GM18508 (cell line): Measurements from ENCODE around the gene SORCS2.

ENCODE experiments used
- ATAC-seq: cut with Tn5 transposase; IDR thresholded peaks from one replicate; pipeline ENCODE4 v1.9.1; 2021; ENCODE audit warnings: moderate number of reproducible peaks; ENCODE audit not compliant: insufficient read depth, unreplicated experiment

Gene SORCS2

DNA sequence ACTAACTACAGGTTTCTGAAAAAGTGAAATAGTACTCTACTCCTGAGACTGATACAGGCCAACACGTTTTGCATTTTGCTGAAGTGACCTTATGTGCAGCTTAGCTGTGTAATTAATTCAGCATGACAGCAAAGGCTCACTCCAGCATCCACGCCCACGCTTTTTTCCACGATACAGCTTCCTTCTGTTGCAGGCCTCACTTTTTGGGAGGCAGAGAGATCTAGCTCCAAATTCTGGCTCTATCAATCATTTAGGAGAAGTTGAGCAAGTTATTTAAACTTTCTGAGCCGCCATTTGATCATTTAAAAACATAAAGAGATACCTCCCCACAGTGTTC is 587.1 kb downstream of the SORCS2 start:
- ATAC-seq: no peak

DNA sequence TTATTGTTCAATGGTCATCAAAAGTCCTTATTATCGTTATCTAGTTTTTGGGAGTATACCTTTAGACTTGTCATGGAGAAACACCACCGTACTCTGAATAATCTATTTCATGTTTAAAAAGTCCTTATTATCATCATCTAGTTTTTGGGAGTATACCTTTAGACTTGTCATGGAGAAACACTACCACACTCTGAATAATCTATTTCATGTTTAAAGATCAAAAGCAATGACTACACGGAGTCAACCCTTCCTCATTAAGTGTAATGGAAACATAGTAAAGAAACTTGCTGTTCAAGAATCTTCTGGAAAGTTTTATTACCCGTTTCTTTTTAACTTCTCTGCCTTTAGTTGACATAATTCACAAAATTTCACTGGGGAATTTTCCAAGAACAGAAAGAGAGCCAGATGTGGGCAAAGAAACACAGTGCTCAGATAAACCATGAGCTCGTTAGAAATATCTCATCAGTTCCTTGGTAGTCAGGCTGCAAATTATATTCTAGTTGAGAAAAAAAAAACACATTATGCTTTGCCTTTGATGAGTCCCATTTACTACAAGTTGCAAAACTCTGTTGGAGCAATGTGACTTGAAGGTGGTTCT is 588.5 kb downstream of the SORCS2 start:
- ATAC-seq: no peak

DNA sequence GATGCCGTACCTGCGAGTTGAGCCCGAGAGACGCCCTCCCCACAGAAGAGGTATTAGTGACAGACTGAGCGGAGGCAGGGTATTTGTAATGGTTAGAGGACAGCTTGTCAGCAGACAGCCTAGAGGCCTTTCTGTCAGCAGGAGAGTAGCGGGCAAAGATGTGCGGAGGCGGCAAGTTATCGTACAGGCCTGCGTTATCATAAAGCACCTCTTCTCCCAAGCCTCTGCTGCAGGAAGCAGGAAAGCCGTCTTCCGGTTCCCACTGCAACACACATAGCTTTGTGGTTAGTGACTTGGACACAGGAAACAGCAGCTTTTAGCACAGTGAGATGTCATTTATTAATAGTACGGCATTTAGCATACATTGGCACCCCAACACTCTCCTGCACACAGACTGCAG is 589.0 kb downstream of the SORCS2 start:
- no peak for ATAC-seq

DNA sequence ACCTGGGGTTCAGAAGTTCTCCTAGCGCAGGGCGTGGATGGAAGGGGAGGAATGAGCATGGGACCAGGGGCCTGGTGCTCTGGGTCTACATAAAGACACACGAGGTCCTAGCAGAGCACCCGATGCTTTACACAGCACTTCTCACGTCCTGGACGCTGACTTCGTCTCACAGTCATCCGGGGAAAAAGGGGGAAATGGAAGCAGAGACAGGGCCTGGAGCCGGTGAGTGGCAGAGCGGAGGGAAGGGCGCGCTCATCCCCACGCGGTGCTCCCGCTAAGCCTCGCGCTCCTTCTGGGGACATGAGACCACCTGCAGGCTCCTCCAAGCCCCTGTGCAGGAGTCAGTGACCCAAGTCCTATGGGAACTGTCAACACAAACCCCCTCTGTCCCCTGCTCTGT is 589.7 kb downstream of the SORCS2 start:
- ATAC-seq: no peak

DNA sequence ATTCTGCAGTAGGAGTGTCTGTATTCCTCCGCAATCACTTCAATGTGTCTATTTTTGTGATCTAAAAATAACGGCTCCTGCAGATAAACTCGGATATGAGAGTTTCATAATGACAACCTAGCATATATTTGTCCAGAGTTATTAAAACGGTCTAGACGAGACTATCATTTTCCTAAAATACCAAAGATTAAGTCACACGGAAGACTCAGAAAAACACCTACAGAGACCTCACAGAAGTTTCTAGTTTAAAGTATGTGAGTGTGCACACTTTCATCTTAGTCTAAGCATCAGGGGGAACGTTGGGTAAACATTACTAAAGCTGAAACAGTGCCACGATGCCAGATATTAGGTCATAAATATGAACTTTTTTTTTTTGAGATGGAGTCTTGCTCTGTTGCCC is 590.4 kb downstream of the SORCS2 start:
- ATAC-seq: no peak

DNA sequence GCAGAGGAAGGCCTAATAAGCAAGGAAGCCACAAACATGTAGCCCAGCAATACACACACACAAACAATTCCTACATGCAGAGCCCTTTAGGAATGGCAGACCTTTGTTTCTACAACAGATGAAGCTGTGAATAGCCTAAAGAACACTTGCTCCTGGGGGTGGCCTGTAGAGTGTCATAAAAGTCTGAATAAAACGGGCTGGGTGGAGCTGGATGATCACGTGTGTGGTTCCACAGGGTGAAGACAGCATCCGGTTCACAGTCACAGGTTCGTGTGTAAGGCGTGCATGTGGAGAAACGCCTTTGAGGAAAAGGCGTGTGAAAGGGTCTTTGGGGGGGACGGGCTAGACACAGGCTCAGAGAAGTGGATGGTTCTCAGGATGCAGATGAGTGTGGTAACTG is 591.2 kb downstream of the SORCS2 start:
- no peak for ATAC-seq

DNA sequence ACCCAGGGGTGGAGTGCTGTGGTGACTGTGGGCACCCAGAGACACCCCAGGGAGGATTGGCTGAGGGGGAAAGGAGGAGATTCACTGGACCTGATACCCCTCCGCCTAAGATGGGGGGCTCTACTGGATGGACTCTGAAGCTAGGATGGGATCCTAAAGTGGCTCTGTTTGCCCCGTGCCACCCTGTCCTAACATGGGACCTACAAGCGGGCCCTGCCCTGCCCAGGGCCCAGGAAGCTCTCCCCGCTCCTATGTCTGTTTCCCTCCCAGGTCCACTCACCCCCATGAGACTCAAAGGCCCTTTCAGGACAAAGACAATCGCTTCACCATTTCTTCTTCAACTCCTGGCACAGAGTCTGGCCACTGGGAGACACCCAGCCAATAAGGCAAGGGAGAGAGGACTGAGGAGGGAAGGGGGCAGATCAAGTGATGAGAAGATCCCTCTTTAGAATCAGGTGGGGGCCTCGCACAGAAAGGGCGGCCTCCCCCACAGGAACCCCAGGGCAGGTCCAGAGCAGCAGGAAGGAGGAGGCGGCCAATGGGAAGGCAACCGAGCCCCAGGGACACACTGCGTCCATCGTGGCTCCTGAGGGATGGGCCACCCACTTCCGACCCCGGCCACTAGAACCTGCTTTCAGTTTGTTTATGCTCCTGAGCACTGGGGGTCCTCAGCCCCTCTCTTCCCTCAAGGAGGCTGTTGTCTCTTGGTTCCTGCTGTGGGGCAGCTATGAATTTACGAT is 592.0 kb downstream of the SORCS2 start:
- no peak for ATAC-seq

DNA sequence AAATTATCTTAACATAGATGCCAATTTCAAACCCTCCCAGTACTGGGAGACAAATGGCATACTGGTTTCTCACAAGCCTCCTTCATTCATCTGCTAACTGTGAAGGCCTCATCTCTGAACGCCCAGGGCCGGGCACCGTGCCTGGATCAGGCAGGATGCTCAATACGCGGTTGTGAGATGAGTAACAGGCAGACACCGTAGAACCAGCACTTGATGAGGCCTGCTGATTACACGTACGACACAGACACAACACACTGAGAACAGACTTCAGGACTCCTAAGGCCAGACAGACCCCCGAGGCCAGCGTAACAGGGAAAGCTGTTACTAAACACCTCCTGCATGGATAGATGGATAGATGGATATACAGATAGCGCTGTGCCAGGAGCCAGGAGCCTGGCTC is 592.7 kb downstream of the SORCS2 start:
- ATAC-seq: no peak

DNA sequence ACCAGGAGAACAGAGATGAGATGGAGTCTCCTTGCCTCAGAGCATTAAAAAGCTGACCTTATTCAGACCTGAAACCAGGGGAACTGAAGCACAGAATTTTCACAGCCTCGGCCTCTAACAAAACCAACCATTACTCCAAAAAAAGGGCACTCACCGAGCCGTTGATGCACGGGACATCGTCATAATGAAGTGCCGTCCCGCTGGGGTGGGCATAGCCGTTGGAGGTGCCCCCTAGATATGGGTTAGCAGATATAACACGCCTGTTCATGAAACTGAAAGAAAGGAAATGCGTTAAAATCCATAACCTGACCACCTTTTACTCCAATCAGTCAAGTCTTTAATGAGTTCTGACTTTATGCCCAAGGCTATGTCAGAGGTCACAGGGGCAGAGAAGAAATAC is 593.7 kb downstream of the SORCS2 start:
- ATAC-seq: no peak

DNA sequence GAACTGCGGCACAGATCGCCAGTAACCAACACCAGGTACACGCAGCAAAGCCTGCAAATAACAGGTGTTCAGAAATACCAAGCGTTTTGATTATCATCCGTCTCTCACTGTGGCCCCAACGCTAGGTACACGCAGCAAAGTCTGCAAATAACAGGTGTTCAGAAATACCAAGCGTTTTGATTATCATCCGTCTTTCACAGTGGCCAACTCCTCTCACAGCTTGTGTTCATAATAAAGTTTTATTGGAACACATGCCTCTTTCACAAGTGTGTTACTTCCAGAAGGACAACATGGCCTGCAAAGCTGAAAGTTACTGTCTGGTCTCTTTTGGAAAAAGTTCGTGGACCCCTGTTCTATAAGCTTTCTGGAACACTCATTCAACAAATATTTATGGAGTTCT is 594.2 kb downstream of the SORCS2 start:
- ATAC-seq: no peak

DNA sequence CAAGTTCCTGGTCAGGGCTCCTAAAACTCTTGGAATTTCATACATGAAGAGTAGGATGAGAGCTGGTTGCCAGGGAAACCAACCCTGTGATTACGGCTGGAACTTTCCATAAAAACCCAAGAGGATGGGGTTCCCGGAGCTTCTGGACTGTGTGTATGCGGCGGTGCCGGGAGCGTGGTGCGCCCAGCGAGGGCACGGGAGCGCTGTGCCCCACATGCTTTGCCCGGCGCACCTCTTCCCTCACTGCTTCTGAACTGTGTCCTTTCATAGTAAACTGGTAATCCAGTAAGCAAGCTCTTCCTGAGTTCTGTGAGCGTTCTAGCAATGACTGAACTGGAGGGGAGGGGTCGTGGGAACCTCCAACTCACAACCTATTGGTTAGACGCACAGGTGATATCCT is 594.7 kb downstream of the SORCS2 start:
- ATAC-seq: no peak

DNA sequence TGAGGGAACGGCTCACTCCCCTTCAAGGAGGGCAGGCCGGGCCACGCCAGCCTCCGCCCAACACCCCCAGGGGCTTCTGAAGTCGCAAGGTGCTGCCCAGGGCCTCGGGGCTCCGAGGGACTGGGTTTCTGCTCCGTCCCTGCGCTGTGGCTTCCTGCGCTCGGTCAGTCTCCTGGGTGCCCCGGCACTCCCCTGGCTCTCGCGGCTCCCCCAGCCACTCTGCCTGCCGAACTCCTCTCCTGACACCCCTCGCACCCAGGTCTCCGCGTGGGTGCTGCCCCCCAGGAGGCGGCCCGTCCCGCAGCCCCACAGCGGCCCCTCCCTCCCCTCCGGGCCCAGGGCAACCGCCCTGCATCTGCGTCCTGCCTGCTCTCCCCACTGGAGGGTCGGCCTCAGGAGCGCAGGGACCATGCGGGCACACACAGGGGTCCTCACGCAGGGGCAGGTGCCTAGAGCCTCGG is 595.4 kb downstream of the SORCS2 start:
- ATAC-seq: no peak

DNA sequence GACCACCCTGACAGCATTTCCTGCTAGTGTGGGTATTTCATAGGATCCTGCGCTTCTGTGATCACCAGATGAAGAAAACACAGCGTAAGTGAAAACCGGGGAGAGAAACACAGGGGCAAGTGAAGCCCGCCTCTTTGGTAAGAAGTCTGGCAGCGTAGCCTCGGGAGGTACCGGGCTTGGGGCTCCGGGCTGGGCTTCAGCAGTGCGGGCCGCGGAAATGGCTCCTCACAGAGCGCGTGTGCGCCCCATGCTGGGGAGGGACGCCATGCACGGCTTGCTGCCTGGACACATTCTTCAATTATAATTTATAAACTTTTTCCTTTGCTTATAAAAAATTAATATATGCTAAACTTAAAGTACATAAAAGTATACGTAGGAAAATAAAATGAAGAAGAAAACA is 595.9 kb downstream of the SORCS2 start:
- ATAC-seq: no peak

DNA sequence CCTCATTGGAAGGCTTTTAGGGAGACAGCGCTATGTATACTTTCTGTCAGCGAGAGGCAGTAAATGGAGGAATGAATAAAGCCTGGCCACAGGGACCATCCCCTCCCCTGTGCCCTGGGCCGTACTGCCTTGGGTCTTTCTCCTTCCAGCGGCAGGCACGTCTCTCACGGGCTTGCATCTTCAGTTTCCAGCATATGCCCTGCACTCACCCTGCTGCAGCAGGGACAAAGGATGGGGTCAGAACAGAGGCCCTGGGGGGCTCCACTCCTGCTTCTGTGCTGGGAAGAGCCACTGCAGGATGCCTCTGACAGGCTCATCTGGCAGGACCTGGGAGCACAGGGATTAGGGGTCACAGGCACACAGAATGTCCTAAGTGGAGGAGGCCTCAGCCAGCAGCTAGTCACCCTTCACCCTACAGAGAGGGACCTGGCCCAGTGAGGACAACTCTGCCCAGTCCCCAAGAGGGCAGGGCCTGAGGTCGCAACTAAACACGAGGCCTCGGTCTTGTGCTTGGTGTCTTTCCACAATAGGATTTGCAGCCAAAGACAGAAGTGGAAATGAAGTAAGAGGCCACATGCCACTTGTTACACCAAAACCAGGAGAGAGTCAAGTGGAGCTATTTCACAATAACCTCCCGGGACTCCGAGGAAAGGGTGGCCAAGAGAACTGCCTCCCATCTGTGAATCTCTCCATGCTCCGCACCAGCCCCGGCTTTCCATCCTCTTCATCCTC is 596.5 kb downstream of the SORCS2 start:
- ATAC-seq: no peak

DNA sequence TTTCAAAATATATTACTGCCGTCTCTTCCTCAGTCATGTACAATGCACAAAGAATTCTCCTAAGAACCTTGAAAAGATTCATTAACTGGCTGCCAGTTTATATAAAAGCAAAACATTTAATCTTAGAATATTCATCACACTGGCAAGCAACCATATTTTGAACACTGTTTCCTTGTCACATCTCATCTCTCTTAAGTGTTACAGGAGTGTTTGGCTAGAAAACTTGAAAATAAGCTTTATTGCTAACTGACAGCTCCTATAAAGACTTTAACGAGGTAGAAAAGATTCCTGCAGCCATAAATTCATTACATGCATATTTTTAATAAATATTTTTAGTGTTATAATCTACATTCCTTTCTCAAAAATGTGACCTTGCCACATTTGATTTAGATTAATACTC is 597.7 kb downstream of the SORCS2 start:
- no peak for ATAC-seq

DNA sequence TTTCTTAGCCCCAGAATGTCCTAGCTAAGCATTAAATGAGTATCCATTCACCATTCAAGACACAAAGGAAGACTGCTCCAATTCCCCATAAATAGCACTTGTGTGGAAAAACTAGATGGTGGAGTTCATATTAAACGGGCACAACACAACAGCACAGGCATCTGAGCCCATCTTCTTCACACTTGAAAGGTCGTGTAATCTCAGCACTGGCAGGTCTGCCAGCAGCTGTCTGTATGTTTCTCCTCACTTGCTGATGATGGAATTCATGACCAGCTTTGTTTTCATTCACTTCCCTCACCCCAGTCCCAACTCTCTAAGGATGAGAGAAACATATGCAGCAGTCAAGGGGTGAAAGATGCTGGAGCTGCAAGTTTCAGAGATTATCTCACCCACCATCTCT is 598.7 kb downstream of the SORCS2 start:
- no peak for ATAC-seq
